Fibroblast of pulmonary artery (primary cell): Measurements from ENCODE around the gene MAGI2.
"Not testable (repeated sequence)": the region's sequence is repeated elsewhere in the genome, so short reads cannot be mapped to it uniquely, and the experiment has no call there.

Source experiments
- DNase-seq: peaks from one replicate; pipeline ENCODE4 v3.0.0-alpha.2; 2010; ENCODE audit warnings: low read depth
- H3K4me3 ChIP-seq: replicated peaks from 2 replicates; pipeline ENCODE4 v1.5.1; 2011; ENCODE audit warnings: low read depth, mild to moderate bottlenecking, control low read depth, low read length, moderate library complexity
- CTCF ChIP-seq: IDR thresholded peaks from 2 replicates; pipeline ENCODE4 v1.5.1; 2011; ENCODE audit warnings: mild to moderate bottlenecking, control low read depth, low read length, inconsistent platforms; ENCODE audit errors: missing control alignments

MAGI2 gene

GRCh38 chr7:78253850-78254725 is 1199.4 kb downstream of the MAGI2 start:
- TF ChIP-seq CTCF = no peak
- no peak for DNase-seq
- no peak overlapping the region for H3K4me3 ChIP-seq

DNA sequence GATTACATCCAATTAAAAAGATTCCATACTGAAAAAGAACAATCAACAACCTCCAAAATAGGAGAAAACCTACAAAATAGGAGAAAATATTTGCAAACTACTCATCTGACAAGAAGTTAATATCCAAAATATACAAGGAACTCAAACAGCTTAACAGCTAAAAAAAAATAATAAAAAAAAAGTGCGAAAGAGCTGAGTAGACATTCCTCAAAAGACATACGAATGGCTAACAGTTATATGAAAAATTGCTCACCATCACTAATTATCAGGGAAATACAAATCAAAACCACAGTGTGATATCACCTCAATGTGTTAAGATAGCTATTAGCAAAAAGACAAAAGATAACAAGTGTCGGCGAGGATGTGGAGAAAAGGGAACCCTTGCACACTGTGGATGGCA is 1204.6 kb downstream of the MAGI2 start:
- no peak overlapping the region for H3K4me3 ChIP-seq
- TF ChIP-seq CTCF = no peak
- DNase-seq = no peak

GRCh38 chr7:78247910-78248689 is 1205.4 kb downstream of the MAGI2 start:
- no peak overlapping the region for H3K4me3 ChIP-seq
- TF ChIP-seq CTCF = no peak
- no peak for DNase-seq

GRCh38 chr7:78240179-78240578 is 1213.3 kb downstream of the MAGI2 start:
- not testable (repeated sequence) for H3K4me3 ChIP-seq, DNase-seq

DNA sequence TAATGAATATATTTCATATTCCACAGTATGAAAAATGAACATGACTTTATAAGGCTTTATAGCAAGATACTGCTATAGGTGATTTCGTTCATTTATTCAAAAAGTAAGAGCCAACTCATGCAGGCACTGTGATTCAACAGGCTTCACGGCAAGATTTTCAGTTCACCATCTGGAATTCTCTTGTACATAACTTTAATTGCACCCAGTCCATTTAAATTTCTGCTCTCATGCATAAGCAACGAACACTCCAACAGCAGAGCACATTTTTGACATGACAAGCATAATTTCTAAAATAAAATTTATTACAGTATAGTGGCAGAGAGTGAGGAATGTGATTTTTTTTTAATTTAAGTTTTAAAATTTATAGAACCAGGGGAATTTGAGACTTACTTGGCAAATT is 1218.8 kb downstream of the MAGI2 start:
- no peak for DNase-seq
- no peak overlapping the region for H3K4me3 ChIP-seq
- TF ChIP-seq CTCF = no peak

GRCh38 chr7:78232806-78233205 is 1220.7 kb downstream of the MAGI2 start:
- no peak overlapping the region for H3K4me3 ChIP-seq
- TF ChIP-seq CTCF = no peak
- DNase-seq = no peak

GRCh38 chr7:78226059-78226719 is 1227.3 kb downstream of the MAGI2 start:
- peak; percentile 48 for TF ChIP-seq CTCF
- H3K4me3 ChIP-seq = no peak overlapping the region
- DNase-seq = peak; percentile 50
